ENCODE data around the gene PPIF. TPM values are rescaled to one million over a fixed set of nuclear protein-coding genes. Genes with fewer than 3 reads are reported as not detected.

PPIF gene
- 58.3 and 65.8 TPM in 2 replicates for total RNA-seq (2014; rRNA removed; shearing (Covaris generic))

DNA sequence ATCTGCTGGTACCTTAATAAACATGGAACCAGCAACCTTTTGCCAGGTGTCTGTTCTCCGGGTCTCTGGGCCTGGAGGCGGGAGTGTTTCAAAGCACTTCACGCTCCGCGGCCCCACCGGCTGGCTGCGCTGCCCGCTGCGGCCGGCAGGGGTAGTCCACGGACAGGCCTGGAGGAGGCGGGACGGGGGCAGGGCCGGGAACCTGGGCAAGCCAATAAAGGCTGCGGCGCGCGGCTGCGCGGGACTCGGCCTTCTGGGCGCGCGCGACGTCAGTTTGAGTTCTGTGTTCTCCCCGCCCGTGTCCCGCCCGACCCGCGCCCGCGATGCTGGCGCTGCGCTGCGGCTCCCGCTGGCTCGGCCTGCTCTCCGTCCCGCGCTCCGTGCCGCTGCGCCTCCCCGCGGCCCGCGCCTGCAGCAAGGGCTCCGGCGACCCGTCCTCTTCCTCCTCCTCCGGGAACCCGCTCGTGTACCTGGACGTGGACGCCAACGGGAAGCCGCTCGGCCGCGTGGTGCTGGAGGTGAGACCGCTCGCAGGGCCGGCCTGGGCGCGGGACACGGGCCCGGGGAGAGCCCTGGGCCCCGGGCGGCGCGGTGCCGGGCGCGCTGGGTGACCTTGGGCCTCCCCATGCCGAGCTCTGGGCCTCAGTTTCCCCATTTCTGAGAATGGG is at the start of gene PPIF:
TSS of gene PPIF (plus strand) at position 244 of the 668 bp plus-strand sequence. CDS start at position 324, 80 bp downstream.
- DNase-seq (ENCODE audit: low spot score): peak; percentile 94

DNA sequence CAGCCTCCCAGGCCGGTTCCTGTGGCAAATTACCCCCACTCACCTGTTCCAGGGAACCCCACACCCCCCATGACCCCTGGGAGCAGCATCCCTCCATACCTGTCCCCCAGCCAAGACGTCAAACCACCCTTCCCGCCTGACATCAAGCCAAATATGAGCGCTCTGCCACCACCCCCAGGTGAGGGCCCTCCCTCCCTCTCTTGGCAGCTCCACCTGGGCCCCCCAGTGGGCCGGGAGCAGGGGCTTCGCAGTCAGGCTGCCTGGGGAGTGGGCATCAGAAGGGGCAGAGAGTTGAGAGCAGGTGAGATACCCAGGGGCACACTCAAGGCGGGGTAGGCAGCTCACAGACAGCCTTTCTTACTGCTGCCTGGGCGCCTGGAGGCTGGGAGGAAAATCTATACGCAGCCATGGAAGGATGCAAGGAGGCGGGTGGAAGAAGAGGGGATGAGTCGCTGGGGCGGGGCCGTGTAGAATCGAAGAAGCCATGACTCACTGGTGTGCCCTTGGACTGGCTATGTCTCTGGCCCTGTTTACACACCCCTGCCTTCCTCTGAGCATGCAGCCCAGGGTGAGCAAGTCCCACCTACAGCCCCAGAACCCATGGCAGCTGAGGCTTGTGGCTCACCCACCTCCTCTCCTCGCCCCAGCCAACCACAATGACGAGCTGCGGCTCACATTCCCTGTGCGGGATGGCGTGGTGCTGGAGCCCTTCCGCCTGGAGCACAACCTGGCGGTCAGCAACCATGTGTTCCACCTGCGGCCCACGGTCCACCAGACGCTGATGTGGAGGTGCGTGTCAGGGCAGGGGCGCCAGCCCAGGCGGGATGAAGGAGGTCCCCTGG is 48.6 kb upstream of the PPIF start:
- peak; percentile 39 for DNase-seq (ENCODE audit: low spot score)

DNA sequence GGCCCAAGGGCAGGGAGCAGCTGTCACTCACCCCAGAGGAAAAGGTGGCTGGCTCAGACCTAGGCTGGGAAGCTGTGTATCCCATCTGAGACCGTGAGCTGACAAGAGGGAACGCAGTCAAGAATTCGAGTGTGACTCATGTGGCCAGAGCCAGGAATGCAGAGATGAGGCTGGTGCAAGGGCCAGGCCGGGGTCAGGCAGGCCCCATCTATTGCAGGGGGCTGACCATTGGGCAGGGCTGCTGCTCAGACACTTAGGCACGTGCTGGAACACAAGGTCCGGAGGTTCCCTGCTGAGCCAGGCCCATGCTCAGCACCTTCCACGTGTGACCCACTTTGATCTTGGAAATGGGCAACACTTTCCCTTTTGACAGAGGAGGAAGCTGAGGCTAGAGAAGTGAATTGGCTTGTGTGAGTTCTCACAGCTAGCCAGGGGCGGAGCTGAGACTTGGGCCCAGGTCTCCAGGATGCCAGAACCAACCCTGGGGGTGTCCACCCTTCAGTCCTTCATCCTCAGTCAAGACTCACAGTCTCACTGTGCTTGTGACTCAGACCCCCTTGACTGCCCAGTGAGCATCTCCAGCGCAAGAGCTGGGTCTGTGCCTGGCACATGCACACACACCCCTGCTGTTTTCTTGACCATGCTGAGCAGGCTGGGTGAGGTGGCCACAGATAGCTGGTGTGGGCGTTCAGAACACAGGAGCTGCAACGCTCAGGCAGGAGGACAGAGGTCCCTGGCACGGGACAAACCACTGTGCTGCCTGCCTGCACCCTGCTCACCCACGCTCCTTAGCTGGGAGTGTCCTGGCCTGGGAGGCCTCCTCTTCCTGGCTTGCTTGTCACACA is 47.6 kb upstream of the PPIF start:
- DNase-seq (ENCODE audit: low spot score): no peak

DNA sequence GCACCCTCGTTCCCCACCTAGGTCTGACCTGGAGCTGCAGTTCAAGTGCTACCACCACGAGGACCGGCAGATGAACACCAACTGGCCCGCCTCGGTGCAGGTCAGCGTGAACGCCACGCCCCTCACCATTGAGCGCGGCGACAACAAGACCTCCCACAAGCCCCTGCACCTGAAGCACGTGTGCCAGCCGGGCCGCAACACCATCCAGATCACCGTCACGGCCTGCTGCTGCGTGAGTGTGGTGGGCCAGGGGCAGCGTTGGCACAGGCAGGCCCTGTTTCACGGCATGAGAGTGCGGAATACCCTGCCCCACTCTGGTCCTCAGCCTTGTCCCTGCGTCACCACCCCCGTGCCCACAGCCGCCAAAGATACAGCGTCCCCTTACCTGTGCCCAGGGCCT is 46.6 kb upstream of the PPIF start:
- DNase-seq (ENCODE audit: low spot score): no peak

DNA sequence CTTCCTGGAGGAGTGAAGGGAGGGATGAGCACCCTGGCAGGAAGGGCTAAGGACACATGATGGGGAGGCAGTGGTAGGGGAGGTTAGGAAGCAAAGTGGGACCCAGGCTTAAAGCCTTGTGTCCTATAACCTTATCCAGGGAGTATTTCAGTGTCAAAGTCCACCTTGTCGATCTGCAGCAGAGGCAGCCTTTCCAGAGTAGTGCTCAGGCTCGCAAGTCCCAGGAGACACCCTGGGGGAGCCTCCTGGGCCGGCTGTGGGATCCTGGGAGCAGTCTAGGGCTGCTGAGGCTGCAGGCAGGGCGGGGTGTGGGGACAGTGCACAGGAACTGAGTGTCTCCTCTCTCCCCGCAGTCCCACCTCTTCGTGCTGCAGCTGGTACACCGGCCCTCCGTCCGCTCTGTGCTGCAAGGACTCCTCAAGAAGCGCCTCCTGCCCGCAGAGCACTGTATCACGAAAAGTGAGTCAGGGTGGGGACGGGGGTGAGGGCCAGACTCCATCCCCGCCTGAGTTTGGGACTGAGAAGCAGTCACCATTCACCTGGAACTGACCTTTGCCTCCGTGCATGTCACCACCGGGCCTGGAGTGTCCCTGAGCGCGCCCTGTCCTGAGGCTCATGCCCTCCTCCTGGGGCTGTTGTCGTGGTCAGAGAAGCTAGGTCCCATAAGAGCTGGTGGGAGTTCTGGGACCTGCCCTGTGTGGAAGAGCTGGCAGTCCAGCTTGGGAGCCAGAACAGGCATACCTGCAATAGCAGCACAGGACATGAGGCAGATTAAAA is 45.3 kb upstream of the PPIF start:
- DNase-seq (ENCODE audit: low spot score): no peak

DNA sequence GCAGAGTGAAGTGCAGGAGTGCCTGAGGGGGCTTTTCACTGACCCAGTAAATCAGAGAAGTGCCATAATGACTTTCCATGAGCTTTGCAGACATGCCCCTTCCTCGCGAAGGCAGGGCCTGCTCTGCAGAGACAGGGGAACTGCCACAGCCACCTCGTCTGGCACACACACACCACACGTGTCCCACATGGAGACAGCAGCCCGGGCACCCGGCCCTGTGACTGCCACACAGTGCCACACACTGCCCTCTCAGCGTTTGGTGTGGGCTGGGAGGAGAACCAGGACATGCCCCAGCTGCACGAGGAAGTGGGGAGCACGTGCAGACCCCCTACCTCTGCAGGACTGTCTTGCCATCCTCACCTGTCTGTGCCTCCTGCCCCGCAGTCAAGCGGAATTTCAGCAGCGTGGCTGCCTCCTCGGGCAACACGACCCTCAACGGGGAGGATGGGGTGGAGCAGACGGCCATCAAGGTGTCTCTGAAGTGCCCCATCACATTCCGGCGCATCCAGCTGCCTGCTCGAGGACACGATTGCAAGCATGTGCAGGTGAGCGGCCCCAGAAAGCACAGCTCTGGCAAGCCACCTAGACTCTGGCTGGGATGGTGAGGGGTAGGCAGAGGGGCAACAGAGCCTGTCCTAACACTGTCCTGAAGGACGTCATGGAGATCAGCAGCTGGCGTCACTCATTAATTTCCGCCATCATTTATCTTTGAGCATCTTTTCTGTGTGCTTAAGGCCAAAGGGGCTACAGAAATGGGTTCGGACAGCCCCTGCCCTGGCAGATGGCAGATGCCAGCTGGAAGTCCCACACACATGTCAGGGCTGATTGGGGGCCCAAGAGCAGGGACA is 43.4 kb upstream of the PPIF start:
- no peak for DNase-seq (ENCODE audit: low spot score)

DNA sequence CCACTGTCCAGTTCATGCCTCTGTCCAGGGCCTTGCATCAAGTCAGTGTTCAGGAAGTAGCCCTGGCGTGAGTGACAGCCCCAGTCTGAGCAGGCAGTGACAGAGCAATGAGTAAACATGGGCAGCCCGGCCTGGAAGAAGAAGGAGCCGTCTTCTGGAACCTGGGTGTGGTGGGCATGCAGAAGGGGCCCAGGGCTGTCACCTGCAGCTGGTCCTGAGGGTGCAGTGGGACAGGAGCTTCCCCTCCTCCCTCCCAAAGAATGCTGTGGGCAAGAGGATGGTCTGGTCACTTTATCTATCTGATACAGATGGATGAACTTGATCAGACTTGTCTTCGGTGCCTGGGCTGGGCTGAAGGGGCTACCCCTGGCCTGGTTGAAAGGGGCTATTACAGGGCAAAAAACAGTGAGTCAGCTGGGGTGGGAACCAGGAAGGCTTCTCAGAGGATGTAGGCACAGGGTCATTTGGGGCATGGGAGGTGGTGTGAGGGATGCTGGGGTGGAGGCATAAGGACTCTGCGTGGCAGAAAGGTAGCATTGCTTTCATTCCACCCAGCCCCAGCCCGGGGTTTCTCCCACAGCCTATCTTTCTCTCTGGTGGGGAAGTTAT is 42.7 kb upstream of the PPIF start:
- DNase-seq (ENCODE audit: low spot score): no peak

DNA sequence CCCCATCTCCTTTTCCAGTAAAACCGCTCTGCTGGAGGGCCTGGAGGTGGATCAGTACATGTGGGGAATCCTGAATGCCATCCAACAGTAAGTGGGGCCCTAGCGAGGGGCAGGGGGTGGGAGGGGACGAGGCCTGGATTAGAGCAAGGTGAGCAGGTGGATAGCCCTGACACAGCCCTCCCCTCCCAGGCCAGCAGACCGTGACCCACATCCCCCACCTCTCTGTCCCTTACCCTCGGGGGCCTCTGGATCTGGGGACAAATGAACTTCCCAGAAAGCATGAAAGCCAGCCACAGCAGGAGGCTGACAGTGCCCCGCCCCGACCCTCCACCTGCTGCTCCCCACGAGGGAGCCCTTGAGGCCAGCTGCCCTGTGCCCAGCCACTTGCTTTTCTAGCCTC is 41.8 kb upstream of the PPIF start:
- DNase-seq (ENCODE audit: low spot score): no peak

DNA sequence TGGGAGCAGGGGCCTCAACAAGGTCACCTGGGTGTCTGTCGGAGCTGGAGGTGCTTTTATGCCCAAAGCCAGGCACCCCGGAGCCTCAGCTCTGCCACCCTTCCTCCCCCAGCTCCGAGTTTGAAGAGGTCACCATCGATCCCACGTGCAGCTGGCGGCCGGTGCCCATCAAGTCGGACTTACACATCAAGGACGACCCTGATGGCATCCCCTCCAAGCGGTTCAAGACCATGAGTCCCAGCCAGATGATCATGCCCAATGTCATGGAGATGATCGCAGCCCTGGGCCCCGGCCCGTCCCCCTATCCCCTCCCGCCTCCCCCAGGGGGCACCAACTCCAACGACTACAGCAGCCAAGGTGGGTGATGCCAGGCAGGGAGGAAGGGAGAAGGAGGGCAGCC is 41.3 kb upstream of the PPIF start:
- no peak for DNase-seq (ENCODE audit: low spot score)

DNA sequence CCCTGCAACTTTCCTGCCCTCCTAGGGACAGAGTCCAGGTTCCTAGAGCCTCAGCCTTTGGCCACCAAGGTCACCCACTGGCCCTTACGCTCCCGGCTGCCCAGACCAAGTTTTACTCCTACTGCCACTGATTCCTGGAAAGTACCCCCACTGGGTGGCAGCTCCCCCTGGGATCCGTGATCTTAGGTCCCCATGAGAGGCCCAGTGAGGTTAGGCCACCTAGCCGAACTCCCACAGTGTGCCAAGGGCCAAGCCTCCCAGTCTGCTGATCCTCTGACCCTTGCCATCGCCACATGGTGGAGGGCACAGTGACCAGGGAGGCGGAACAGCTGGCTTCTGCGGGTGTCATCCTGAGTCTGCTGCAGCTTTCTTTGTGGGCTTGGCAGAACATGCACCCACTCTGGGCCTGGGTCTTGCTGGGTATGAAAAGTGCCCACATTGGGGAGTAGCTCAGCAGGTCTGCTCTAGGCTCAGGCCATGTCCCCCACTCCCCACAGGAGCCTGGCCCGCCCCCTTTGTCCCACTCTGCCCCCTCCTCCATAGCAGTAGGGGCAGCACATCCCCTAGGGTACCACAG is 40.5 kb upstream of the PPIF start:
- DNase-seq (ENCODE audit: low spot score): no peak

DNA sequence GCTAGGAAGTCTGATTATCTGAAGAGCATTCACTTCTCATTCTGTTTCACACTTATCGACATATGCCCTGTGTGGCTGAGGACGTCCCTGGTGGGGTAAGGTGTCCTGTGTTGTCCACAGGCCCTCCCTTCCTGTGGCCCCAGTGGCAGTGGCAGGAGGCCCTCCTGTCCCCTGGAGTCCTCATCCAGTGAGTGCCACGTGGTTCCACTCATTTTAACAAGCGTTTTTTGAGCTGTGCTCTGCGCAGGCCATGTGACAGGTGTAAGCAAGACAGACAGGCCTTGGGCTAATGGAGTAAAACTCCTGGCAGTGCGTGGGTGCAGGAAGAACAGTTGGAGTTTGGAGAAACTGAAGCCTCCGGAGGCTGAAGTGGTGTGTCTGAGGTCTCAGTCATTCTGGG is 39.3 kb upstream of the PPIF start:
- no peak for DNase-seq (ENCODE audit: low spot score)

DNA sequence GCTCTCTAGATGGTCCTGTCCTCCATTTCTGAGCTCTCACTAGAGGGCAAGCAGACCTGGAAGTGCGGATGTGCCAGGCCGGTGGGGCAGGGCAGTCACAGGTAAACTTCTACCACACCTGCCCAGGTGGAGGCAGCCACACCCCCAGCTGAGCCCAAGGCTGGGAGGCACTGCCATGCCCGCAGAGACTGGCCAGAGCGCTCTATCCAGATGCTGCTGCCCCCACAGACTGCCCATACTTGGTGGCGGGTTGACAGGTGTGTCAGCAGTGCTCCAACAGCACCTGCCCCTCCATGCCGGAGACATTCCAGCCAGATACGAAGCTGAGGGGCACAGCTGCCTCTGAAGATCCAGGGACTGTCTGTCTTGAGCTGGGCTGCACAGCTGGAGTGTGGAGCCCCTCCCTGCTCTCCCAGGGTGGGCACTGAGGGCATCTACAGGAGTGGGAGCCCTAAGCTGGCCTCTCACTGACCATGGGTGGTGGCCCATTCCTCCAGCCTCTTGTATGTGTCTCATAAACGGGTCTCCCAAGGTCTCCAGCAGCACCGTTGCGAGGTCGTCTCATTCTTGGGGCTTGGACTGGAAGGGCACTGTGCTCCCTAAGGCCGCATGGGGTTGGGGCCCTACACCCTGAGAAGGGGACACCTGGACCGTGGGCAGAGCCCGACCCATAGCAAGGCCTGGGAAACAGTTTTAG is 38.2 kb upstream of the PPIF start:
- DNase-seq (ENCODE audit: low spot score): no peak

DNA sequence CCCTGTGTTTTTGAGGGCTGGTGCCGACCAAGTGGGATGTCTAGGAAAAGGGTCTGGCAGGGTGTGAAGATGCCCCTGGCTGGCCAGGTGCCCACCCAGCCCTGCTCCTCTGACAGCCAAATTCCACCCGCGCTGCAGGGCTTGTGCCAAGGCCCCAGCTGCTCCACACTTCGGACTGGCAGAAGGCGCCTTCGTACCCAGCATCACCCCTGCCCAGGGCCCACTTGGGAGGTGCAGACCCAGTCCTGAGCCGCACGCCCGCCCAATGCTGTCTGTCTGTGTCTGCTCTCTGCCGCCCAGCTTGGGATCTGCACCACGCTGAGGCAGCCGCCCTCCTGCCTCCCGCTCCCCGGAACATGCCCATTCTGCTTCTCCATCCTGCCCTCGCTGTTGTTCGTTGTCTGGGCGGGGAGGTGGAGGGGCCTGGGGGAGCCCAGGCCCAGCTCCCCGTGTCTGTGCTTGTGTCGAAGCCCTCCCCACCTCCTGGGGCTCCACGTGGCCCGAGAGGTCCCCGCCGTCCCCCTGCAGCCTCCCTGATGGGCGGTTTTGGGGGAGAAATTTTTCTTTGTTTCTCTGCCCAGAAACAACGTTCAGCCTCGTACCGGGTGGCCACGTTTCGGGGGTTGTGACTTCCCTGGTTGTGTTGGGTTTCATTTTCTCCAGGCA is 36.9 kb upstream of the PPIF start:
- DNase-seq (ENCODE audit: low spot score): no peak

DNA sequence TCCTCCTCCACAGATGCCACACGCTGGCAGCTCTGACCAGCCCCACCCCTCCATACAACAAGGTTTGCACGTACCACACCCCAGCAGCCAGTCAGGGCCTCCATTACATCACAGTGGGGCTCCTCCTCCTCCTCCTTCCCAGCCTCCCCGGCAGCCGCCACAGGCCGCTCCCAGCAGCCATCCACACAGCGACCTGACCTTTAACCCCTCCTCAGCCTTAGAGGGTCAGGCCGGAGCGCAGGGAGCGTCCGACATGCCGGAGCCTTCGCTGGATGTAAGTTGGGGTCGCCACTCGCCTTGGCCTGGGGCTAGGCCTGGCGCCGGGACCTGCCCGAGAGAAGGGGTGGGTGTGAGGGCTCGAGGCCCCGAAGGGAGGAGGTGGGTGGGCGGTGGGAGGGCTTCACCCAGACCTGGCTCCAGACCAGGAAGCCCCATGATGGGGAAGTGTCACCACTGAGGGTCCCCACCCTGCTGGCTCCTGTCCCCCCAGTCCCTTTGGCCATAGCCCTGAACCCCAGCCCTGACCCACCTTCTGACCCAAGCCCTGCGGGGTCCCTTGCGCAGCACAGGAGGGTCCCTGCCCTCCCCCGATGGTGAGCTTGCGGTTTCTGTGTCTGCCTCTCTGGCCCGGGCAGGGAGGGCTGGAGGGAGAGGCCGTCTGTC is 36.2 kb upstream of the PPIF start:
- no peak for DNase-seq (ENCODE audit: low spot score)

DNA sequence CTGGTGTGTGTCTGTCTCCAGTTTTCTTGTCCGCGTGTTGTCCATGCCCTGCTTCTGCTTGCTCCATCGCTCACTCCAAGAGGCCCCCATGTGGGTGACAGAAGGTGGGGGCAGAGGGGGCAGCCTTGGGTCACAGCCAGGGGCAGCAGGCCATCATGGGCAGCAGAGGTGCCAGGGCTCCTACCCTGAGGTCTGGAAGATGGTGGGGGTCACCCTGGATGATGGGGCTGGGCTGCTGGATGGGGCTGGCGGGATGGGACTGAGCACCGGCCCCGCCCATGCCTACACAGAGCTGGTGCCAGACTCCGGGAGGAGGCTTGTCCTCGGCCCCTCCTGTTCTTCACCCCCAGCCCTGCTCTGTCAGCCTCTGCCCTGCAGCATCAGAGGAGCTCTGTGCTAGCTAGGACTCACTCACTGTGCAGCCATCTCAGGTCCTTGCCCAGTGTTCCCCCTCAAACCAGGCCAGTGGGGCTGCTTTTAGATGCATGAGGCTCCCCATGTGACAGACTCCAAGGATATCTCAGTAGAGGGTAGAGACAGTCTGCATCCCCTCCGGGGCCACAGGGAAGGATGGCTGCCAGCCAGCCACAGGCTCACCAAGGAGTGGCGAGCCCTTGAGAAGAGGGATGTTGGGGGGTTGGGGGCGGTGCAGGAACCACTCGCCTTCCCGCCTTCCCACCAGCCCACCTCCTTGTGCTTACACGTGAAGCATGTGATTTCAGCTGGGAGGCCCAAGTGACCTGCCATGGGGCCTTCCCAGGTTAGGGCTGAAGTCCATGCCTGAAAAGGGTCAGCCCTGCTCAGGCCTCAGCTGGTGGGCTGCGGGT is 35.5 kb upstream of the PPIF start:
- DNase-seq (ENCODE audit: low spot score): no peak

DNA sequence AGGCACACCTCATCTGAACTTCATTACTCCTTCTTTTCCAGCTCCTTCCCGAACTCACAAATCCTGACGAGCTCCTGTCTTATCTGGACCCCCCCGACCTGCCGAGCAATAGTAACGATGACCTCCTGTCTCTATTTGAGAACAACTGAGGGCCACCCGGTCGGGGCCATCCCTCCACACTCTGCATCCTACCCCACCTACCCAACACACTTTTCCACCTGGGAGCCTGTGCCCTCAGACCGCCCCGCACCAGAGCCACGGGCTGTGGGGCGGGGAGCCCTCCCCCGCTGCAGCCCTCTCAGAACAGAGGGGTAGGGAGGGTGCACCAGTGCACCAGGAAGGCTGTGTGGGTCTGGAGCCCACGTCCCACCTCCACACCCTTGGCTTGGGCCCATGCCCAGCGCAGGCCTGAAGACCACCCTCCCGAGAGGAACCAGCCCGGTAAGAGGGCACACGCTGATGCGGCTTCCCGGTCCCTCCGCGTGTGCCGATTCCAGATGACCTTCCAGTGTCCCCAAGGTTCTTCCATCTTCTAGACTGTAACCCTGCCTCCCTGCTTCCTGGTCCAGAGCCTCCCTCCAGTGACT is 34.6 kb upstream of the PPIF start:
- DNase-seq (ENCODE audit: low spot score): no peak

DNA sequence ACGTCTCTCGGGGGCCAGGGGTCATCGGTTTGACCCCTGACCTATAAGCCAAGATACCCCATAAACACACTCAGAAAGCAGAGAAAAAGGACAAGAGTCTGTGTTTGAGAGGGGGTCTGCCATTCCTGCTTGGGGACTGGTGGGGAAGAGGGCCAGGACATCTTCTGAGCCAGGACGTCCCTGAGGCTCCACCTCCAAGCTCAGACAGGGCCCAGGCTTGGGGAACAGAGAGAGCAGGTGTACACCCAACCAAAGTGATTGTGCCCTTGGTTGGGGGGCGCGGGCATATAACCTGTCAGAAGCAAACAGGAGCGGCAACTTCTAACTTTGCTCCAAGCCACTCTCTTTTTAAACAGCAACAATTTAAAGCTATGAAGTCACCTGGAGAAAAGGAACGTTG is 33.9 kb upstream of the PPIF start:
- DNase-seq (ENCODE audit: low spot score): no peak

All from HT-29 (cell line).